GM12878 (cell line): Measurements from ENCODE around the gene ZNF229. TPM values are rescaled to one million over a fixed set of nuclear protein-coding genes. Genes with fewer than 3 reads are reported as not detected.

Experiments used
- ATAC-seq: fragments of 200-7000 bp; cut with Tn5 transposase; 3 replicates; pipeline ENCODE4 v1.9.1; 2020; ENCODE audit warnings: mild to moderate bottlenecking, moderate library complexity
- BruUV-seq: library from RNA; stranded (reverse); fragments of 400-500 nt; replicated peaks from 2 replicates; lab custom pipeline; 2021; lab: Mats Ljungman, UMichigan
- CTCF ChIA-PET: fragments of 300-600 bp; sonication (Branson Sonifier 250); formaldehyde crosslinking; extraction: SDS; loops from one replicate; lab custom pipeline; 2021; ENCODE audit warnings: inconsistent platforms; lab: Yijun Ruan, JAX
- POLR2A ChIA-PET: fragments of 350-600 bp; formaldehyde crosslinking; extraction: SDS; loops from one replicate; lab custom pipeline; 2021; ENCODE audit warnings: inconsistent platforms; lab: Charles Lee
- RAD21 ChIA-PET: fragments of 300-600 bp; sonication (Branson Sonifier 250); formaldehyde crosslinking; loops from one replicate; lab custom pipeline; 2023; ENCODE audit warnings: antibody characterized with exemption; ENCODE audit not compliant: unreplicated experiment; lab: Charles Lee
- SMC1A ChIA-PET: fragments of 300-600 bp; sonication (Branson Sonifier 250); formaldehyde crosslinking; loops from one replicate; lab custom pipeline; 2023; ENCODE audit not compliant: unreplicated experiment, uncharacterized antibody; lab: Charles Lee
- DNase-seq: peaks from one replicate; pipeline ENCODE4 v3.0.0-alpha.2; 2011; ENCODE audit warnings: low read depth, low spot score
- FAIRE-seq: peaks from 3 replicates; lab custom pipeline; 2011; peaks lifted over from hg19 to GRCh38; lab: Jason Lieb, UNC
- H2AFZ ChIP-seq: 2 replicates; pipeline ENCODE4 v1.6.0; 2011; ENCODE audit warnings: low read depth, low read length, control low read depth; ENCODE audit not compliant: control insufficient read depth
- H3K27ac ChIP-seq: 2 replicates; pipeline ENCODE4 v1.5.1; 2011; ENCODE audit warnings: control low read depth; ENCODE audit not compliant: control insufficient read depth, insufficient read depth
- H3K27me3 ChIP-seq, 2 experiments: replicated peaks in 1 of 2; 2 replicates each; pipeline versions ENCODE4 v1.6.0 to v1.6.1; 2011; ENCODE audit warnings: low read length in 1 of 2; ENCODE audit not compliant: control insufficient read depth in 2 of 2, insufficient read depth in 2 of 2
- H3K36me3 ChIP-seq, 2 experiments: 2 replicates each; pipeline ENCODE4 v1.5.1; 2011; ENCODE audit warnings: low read length in 1 of 2; ENCODE audit not compliant: control insufficient read depth in 2 of 2, insufficient read depth in 2 of 2
- H3K4me1 ChIP-seq: 2 replicates; pipeline ENCODE4 v1.6.1; 2011; ENCODE audit warnings: mild to moderate bottlenecking, low read length, moderate library complexity, mixed read lengths; ENCODE audit not compliant: control insufficient read depth, insufficient read depth
- H3K4me2 ChIP-seq: 2 replicates; pipeline ENCODE4 v1.6.0; 2011; ENCODE audit warnings: control low read depth; ENCODE audit not compliant: control insufficient read depth, insufficient read depth
- H3K4me3 ChIP-seq: fragments of 200-600 bp; sonication (generic); 2 replicates; pipeline ENCODE4 v1.5.1; 2016
- H3K79me2 ChIP-seq: 2 replicates; pipeline ENCODE4 v1.6.0; 2011; ENCODE audit warnings: low read length; ENCODE audit not compliant: control insufficient read depth, insufficient read depth
- H3K9ac ChIP-seq: 2 replicates; pipeline ENCODE4 v1.8.0; 2011; ENCODE audit warnings: low read length, control low read depth, mixed read lengths; ENCODE audit not compliant: control insufficient read depth, insufficient read depth
- H3K9me3 ChIP-seq: replicated peaks from 3 replicates; pipeline ENCODE4 v1.5.1; 2011; ENCODE audit warnings: mild to moderate bottlenecking, low read length; ENCODE audit not compliant: control insufficient read depth, insufficient read depth
- H4K20me1 ChIP-seq: 2 replicates; pipeline ENCODE4 v1.6.0; 2011; ENCODE audit not compliant: control insufficient read depth, insufficient read depth
- ASH2L ChIP-seq: fragments of 300-600, 200-600 bp; sonication (generic); IDR thresholded peaks from 2 replicates; pipeline ENCODE4 v1.6.1; 2017; ENCODE audit warnings: low read depth, mild to moderate bottlenecking, borderline replicate concordance
- BMI1 ChIP-seq: fragments of 450-650 bp; IDR thresholded peaks from 2 replicates; pipeline ENCODE4 v1.6.1; 2016; ENCODE audit warnings: mild to moderate bottlenecking, moderate library complexity, borderline replicate concordance
- CBFB ChIP-seq: IDR thresholded peaks from 2 replicates; pipeline ENCODE4 v1.6.1; 2016; ENCODE audit warnings: antibody characterized with exemption, low read depth
- FOS ChIP-seq: IDR thresholded peaks from 3 replicates; pipeline ENCODE4 v1.6.1; 2011; ENCODE audit warnings: borderline replicate concordance; ENCODE audit not compliant: insufficient read length; ENCODE audit errors: extremely low read depth
- NFYA ChIP-seq: IDR thresholded peaks from 2 replicates; pipeline ENCODE4 v1.6.1; 2011; ENCODE audit warnings: low read depth, mild to moderate bottlenecking, low read length, improper control_type of control experiment, borderline replicate concordance
- PKNOX1 ChIP-seq: fragments of 450-650 bp; IDR thresholded peaks from 2 replicates; pipeline ENCODE4 v1.6.1; 2016; ENCODE audit warnings: mild to moderate bottlenecking
- RB1 ChIP-seq: fragments of 450-650 bp; formaldehyde crosslinking; IDR thresholded peaks from 2 replicates; pipeline ENCODE4 v1.6.1; 2017; ENCODE audit warnings: mild to moderate bottlenecking, borderline replicate concordance
- RBBP5 ChIP-seq: fragments of 200-600 bp; sonication (generic); conservative IDR thresholded peaks from 2 replicates; pipeline ENCODE4 v1.6.1; 2016
- TARDBP ChIP-seq: IDR thresholded peaks from 2 replicates; pipeline ENCODE4 v1.6.1; 2016; ENCODE audit warnings: borderline replicate concordance
- TBL1XR1 ChIP-seq: IDR thresholded peaks from 2 replicates; pipeline ENCODE4 v1.6.1; 2012; ENCODE audit warnings: low read depth, low read length, improper control_type of control experiment
- WGBS: methylation state at CpG from one replicate; pipeline ENCODE4 v1.1.6; 2016; ENCODE audit warnings: low lambda C conversion rate; ENCODE audit not compliant: insufficient replicate concordance, insufficient coverage; ENCODE audit errors: missing lambda C conversion rate; 5-methylcytosine and 5-hydroxymethylcytosine counted together
- in situ Hi-C: fragments of 300-500 bp; cut with MboI; formaldehyde crosslinking; loops from 9 replicates; pipeline ENCODE4 v1.14.3; 2018; ENCODE audit warnings: mixed read lengths
- intact Hi-C: fragments of 100-400 bp; cut with micrococcal nuclease; formaldehyde crosslinking; loops from one replicate; pipeline ENCODE4 v1.14.2; 2022; ENCODE audit not compliant: unreplicated experiment
- polyA plus RNA-seq, 11 experiments: library from polyadenylated mRNA; depleted of rRNA in 4 of 11; unstranded in 6 of 11; stranded (reverse) in 5 of 11; fragments of >200 nt; fragmentation: Nextera tagmentation in 4 of 11; fragmentation: Illumina TruSeq in 1 of 11; extraction: Ambion mirVana in 4 of 11; extraction: Trizol in 1 of 11; gene quantifications; 1 replicate in 1 of 11; 2 replicates in 10 of 11; pipeline versions ENCODE4 v1.2.1 to v1.2.3, GENCODE V29; 2011 to 2016; ENCODE audit warnings: inconsistent platforms in 2 of 11, missing spikeins in 2 of 11, low read depth in 1 of 11
- total RNA-seq, 4 experiments: library from RNA; depleted of rRNA in 3 of 4; stranded (reverse); fragments of >200 nt in 3 of 4; fragmentation: Illumina TruSeq in 1 of 4; extraction: Trizol in 1 of 4; gene quantifications; 2 replicates each; pipeline versions ENCODE4 v1.2.1 to v1.2.3, GENCODE V29; 2013 to 2021

The ZNF229 gene
- total and polyA plus RNA-seq, 10 of the 15 experiments (the other 5 are each of a cell fraction or from before 2014, with no cell fraction given), result 0.04 to 0.24 (median 0.14) TPM; not detected in 1

GRCh38 chr19:44452367-44452766 is 4.1 kb upstream of the ZNF229 start (continued):
- no peak for TF ChIP-seq TARDBP
- no peak for TF ChIP-seq NFYA
- TF ChIP-seq BMI1, result no peak
- TF ChIP-seq RB1, result no peak

DNA sequence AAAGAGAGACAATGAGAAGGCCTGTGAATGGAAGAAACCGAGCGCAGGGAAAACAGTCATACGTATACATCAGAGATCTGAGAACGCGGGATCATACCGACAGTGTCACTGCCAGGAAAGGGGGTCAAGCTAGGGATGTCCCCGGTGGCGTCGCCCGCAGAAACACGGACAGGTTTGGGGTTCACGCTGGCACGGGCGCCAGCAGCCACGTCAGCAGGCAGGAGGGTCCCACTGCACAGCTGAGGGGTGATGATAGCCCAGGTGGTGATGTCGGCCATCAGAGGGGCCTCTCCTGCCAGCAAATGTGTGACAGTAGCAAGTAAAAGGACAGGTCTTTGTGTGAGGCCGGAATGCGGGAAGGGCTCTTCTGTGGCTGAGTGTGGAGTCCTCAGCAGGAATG is 3.4 kb upstream of the ZNF229 start:
- whole genome bisulfite sequencing, result 67% methylated on average over 18 of the region's 18 CpGs
- no peak for ATAC-seq
- Histone ChIP-seq H3K4me3 (no peak overlapping the region), H3K4me1 (no peaks in the 10 kb centered on the region), H3K36me3 (no peaks in the 10 kb centered on the region), H3K4me2 (no peak overlapping the region), H3K79me2 (no peaks in the 10 kb centered on the region), H3K9ac (no peak overlapping the region), H2AFZ (no peak overlapping the region), H3K27ac (no peak overlapping the region), H3K9me3 (peaks cover 7% of the 10 kb centered on the region; the same call in 2 of the 3 replicates), H4K20me1 (no peaks in the 10 kb centered on the region), H3K27me3 (no peaks in the 10 kb centered on the region)
- no TSS peak for BruUV-seq
- RAD21 ChIA-PET, result no interaction called here
- in situ Hi-C loops (no loop called here), intact Hi-C loops (no loop called here)
- FAIRE-seq, result no peak
- SMC1A ChIA-PET, result no interaction called here
- no peak for DNase-seq
- TF ChIP-seq TBL1XR1 (no peak), CBFB (no peak), FOS (no peak), ASH2L (no peak), RBBP5 (no peak), PKNOX1 (no peak)
- CTCF ChIA-PET, result no interaction called here
- POLR2A ChIA-PET, result no interaction called here
